SK-N-SH treated with all-trans-retinoic acid at 6 μM for 48 hours (cell line): ENCODE measurements around the gene SRPX2.

ENCODE experiments used
- ATAC-seq: fragments of 200-7000 bp; cut with Tn5 transposase; 3 replicates; pipeline ENCODE4 v1.9.1; 2020; ENCODE audit warnings: mild to moderate bottlenecking, moderate library complexity
- ARNTL ChIP-seq: fragments of 450-650 bp; formaldehyde crosslinking; IDR thresholded peaks from 2 replicates; pipeline ENCODE4 v1.5.0; 2020; ENCODE audit warnings: low read depth, mild to moderate bottlenecking, moderate library complexity, borderline replicate concordance
- CREB5 ChIP-seq: fragments of 250-450 bp; sonication (Bioruptor Pico); IDR thresholded peaks from 2 replicates; pipeline ENCODE4 v1.5.1; 2020; ENCODE audit warnings: low read depth, mild to moderate bottlenecking, moderate library complexity
- CSDC2 ChIP-seq: fragments of 250-450 bp; sonication (Bioruptor Pico); IDR thresholded peaks from 2 replicates; pipeline ENCODE4 v1.5.0; 2020; ENCODE audit warnings: mild to moderate bottlenecking, moderate library complexity
- CSRNP3 ChIP-seq: fragments of 250-450 bp; sonication (Bioruptor Pico); IDR thresholded peaks from 2 replicates; pipeline ENCODE4 v1.5.1; 2021; ENCODE audit warnings: mild to moderate bottlenecking, moderate library complexity
- ESRRG ChIP-seq: fragments of 250-450 bp; sonication (Bioruptor Pico); IDR thresholded peaks from 2 replicates; pipeline ENCODE4 v1.6.1; 2021; ENCODE audit warnings: mild to moderate bottlenecking
- ISL1 ChIP-seq: fragments of 250-450 bp; sonication (Bioruptor Pico); IDR thresholded peaks from 2 replicates; pipeline ENCODE4 v2.1.2; 2022; ENCODE audit warnings: mild to moderate bottlenecking, moderate library complexity
- OSR1 ChIP-seq: fragments of 250-450 bp; sonication (Bioruptor Pico); IDR thresholded peaks from 2 replicates; pipeline ENCODE4 v1.8.0; 2022; ENCODE audit warnings: moderate library complexity, mild to moderate bottlenecking, inconsistent platforms
- POU6F1 ChIP-seq: fragments of 250-450 bp; sonication (Bioruptor Pico); IDR thresholded peaks from 2 replicates; pipeline ENCODE4 v1.8.0; 2021; ENCODE audit warnings: low read depth, mild to moderate bottlenecking, moderate library complexity, borderline replicate concordance
- PPARA ChIP-seq: fragments of 250-450 bp; sonication (Bioruptor Pico); IDR thresholded peaks from 2 replicates; pipeline ENCODE4 v1.5.0; 2020; ENCODE audit warnings: mild to moderate bottlenecking, borderline replicate concordance
- RARB ChIP-seq: fragments of 250-450 bp; sonication (Bioruptor Pico); IDR thresholded peaks from 2 replicates; pipeline ENCODE4 v1.8.0; 2021; ENCODE audit warnings: mild to moderate bottlenecking, moderate library complexity
- TOX ChIP-seq: fragments of 250-450 bp; sonication (Bioruptor Pico); IDR thresholded peaks from 2 replicates; pipeline ENCODE4 v1.8.0; 2021; ENCODE audit warnings: mild to moderate bottlenecking, moderate library complexity, borderline replicate concordance
- TSHZ2 ChIP-seq: fragments of 250-450 bp; sonication (Bioruptor Pico); IDR thresholded peaks from 2 replicates; pipeline ENCODE4 v1.5.0; 2020; ENCODE audit warnings: mild to moderate bottlenecking, moderate library complexity
- ZC3H10 ChIP-seq: fragments of 250-450 bp; sonication (Bioruptor Pico); IDR thresholded peaks from 2 replicates; pipeline ENCODE4 v1.5.1; 2021; ENCODE audit warnings: mild to moderate bottlenecking, moderate library complexity
- ZFP30 ChIP-seq: fragments of 450-650 bp; formaldehyde crosslinking; IDR thresholded peaks from 2 replicates; pipeline ENCODE4 v1.5.0; 2022; ENCODE audit warnings: mild to moderate bottlenecking, moderate library complexity
- ZNF8 ChIP-seq: fragments of 450-650 bp; formaldehyde crosslinking; IDR thresholded peaks from 2 replicates; pipeline ENCODE4 v1.5.0; 2020; ENCODE audit warnings: mild to moderate bottlenecking, moderate library complexity

Gene SRPX2

GRCh38 chrX:100698551-100698950 lies 54.6 kb downstream of the SRPX2 start:
- TF ChIP-seq POU6F1 (CRISPR knock-in tag) = no peak
- no peak for TF ChIP-seq ZFP30 (CRISPR knock-in tag)
- no peak for ATAC-seq

GRCh38 chrX:100700809-100701208 lies 56.8 kb downstream of the SRPX2 start:
- ATAC-seq = no peak
- TF ChIP-seq ESRRG (CRISPR knock-in tag) (no peak), CREB5 (no peak), CSDC2 (CRISPR knock-in tag) (no peak), POU6F1 (CRISPR knock-in tag) (no peak), TSHZ2 (CRISPR knock-in tag) (no peak)

- ATAC-seq = no peak
- TF ChIP-seq ZC3H10 (no peak), ARNTL (CRISPR knock-in tag) (no peak), OSR1 (no peak), CSRNP3 (CRISPR knock-in tag) (no peak), TSHZ2 (CRISPR knock-in tag) (no peak), PPARA (CRISPR knock-in tag) (no peak), ZNF8 (CRISPR knock-in tag) (no peak), TOX (no peak), ISL1 (CRISPR knock-in tag) (no peak), RARB (CRISPR knock-in tag) (no peak)
These were observed 60.7 kb downstream of the SRPX2 start for GRCh38 chrX:100704581-100705203.

- no peak for ATAC-seq
These were observed 66.8 kb downstream of the SRPX2 start for GRCh38 chrX:100710816-100711215.

More at GRCh38 chrX:100710816-100711215, 66.8 kb downstream of the SRPX2 start:
- no peak for TF ChIP-seq ZC3H10
- TF ChIP-seq CREB5 = no peak
- no peak for TF ChIP-seq TSHZ2 (CRISPR knock-in tag)
- no peak for TF ChIP-seq ESRRG (CRISPR knock-in tag)
- TF ChIP-seq ZNF8 (CRISPR knock-in tag) = no peak
